ENCODE measurements around the gene PPAN.

PPAN gene

GRCh38 chr19:10092648-10093294 lies 13.4 kb upstream of the PPAN start:
- DNase-seq, result no peak

GRCh38 chr19:10093295-10094186 lies 12.6 kb upstream of the PPAN start:
- DNase-seq, result no peak

- no peak for DNase-seq
Measured at GRCh38 chr19:10095622-10095947, 10.6 kb upstream of the PPAN start.

DNA sequence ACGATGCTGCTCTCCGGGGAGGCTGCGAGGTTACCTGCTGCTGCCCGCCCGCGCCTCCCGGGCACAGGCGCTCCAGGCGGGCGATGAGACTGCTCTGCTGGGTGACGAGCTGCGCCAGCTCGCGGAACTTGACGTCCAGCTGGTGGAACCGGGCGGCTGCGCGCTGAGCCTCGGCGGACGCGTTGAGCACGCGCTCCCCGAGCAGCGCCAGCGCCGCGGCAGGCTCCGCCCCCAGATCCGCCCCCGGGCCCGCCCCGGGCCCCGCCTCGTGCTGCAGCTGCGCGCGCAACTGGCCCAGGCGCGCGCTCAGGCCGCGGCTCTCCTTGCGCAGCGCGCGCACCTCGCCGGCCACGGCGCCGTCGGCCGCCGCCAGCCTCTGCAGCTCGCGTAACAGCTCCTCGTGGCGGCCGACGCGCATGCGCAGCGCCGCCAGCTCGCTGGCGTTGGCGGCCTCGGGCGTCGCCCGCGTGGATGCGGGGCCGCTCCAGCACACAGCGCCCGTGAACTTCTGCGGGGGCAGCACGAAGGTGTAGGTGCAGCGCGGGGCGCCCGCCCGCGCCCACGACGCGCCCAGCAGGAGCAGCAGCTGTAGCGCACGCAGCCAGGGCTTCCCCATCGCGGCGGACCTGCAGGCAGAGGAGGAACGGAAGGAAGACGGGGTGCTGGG lies 10.1 kb upstream of the PPAN start:
- peak; percentile 96 for DNase-seq

- no peak for DNase-seq
Measured at GRCh38 chr19:10096615-10096963, 9.6 kb upstream of the PPAN start.

DNA sequence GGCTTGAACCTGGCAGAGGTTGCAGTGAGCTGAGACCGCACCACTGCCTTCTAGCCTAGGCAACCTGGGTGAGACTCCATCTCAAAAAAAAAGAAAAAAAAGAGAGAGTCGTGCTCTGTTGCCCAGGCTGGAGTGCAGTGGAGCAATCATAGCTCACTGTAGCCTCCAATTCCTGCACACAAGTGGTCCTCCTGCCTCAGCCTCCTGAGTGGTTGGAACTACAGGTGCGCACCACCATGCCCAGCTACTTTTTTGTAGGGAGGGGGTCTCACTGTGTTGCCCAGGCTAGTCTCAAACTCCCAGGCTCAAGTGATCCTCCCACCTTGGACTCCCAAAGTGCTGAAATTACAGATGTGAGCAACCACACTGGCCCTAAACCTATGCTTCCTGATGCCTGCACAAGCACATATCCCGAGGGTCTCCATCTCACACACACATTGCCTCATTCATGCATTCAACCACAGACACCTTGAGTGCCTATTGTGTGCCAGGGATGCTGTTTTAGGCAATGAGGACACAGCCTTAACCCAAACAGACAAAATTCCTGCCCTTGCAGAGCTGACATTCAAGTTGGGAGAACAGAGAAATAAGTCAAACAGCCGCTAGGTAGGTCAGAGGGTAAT lies 5.9 kb upstream of the PPAN start:
- DNase-seq, result no peak

DNA sequence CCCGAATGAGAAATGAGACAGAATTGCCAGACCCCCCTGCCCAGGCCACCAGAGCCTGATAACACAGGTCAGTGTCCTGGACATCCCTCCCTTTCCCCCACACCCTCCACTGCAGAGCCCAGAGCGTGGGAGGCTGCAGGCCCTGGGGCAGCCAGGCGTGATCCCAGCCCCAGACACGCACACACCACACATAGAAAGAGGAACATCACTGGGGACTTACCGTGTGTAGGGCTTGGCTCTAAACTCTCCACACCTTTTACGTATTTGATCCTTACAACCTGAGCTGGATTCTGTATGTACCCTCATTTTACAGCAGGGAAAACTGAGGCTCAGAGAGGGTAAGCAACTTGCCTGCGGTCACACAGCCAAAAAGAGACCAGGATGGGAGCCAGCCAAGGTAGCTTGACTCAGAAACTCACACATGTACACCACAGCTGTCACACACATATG lies 3.4 kb upstream of the PPAN start:
- no peak for DNase-seq

DNA sequence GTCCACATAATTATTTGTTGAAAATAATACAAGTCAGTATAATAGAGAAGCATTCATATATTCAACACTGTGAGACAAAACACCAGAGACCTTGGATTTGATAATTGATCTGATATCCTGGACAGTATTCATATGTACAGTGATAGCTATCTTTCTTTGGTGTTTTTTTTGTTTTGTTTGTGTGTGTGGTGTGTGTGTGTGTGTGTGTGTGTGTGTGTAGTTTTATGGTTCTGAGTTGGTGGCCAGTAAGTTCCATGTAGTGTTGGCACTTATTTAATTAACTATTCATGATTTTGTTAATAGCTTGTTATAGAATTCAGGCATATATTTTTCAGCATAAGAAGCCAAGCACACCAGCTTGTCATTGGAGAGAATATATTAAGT lies 2.0 kb upstream of the PPAN start:
- no peak for DNase-seq

- no peak for DNase-seq
Measured at GRCh38 chr19:10104665-10105508, 1.3 kb upstream of the PPAN start.

- no peak for DNase-seq
Measured at GRCh38 chr19:10105509-10106099, 558 bp upstream of the PPAN start.

GRCh38 chr19:10107254-10107653 lies 1.1 kb downstream of the PPAN start:
- DNase-seq, result no peak

DNA sequence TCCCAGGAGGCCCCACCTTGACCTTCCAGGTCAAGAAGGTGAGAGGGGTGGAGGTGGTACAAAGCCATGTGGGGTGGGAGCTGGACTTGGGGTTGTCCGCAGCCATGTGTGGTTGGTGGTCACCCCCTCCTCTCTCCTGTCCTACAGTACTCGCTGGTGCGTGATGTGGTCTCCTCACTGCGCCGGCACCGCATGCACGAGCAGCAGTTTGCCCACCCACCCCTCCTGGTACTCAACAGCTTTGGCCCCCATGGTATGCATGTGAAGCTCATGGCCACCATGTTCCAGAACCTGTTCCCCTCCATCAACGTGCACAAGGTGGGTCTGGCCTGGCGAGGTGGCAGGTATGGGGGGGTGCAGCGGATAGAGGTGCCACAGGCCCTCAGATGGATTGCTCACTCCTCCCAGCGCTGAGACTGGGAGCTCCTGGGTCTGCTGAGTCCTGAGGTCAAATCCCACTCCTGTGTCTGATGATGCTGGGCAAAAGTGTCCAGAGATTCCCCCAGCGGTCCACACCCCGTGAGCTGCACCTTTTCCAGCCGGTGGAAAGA lies 1.7 kb downstream of the PPAN start:
- no peak for DNase-seq

DNA sequence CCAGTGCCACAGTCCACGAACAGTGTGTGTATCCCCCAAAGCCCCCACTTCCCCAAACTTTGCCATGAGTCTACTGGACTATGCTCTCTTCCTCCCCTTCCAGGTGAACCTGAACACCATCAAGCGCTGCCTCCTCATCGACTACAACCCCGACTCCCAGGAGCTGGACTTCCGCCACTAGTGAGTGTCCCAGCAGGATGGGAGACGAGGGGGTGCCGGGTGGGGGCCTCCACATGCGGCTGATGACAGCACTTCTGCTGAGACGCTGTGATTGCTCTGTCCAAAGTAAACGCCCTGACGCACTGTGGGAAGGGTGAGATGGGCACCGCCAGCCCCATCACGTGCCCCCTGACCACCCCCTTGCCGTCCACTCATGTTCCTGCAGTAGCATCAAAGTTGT lies 3.4 kb downstream of the PPAN start:
- no peak for DNase-seq

DNA sequence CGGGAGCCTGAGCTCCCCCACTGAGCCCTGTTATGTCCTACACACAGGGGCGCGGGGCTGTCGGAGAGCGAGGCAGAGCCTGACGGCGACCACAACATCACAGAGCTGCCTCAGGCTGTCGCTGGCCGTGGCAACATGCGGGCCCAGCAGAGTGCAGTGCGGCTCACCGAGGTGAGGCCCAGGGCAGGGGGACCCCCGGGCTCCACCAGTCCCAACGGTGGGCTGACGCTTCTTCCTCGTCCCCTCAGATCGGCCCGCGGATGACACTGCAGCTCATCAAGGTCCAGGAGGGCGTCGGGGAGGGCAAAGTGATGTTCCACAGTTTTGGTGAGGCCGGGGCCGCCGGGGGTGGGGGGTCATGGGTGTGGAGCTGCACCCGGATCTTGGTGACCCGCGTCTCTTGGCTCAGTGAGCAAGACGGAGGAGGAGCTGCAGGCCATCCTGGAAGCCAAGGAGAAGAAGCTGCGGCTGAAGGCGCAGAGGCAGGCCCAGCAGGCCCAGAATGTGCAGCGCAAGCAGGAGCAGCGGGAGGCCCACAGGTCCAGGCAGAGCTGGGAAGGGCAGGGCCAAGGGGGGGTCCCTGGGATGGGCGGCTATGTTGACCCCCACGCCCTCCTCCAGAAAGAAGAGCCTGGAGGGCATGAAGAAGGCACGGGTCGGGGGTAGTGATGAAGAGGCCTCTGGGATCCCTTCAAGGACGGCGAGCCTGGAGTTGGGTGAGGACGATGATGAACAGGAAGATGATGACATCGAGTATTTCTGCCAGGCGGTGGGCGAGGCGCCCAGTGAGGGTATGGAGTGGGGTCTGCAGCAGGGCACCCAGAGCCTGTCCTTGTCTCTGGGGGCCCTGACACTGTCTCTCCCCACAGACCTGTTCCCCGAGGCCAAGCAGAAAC lies 4.2 kb downstream of the PPAN start:
- no peak for DNase-seq

DNA sequence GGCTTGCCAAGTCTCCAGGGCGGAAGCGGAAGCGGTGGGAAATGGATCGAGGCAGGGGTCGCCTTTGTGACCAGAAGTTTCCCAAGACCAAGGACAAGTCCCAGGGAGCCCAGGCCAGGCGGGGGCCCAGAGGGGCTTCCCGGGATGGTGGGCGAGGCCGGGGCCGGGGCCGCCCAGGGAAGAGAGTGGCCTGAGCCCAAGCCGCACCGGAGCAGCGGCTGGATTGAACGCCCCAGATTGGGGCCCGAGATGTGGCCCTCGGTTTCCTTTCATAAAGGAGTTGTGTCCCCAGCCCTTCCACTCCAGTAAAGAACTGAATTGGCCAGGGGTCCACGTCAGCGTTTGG lies 4.8 kb downstream of the PPAN start:
- DNase-seq, result no peak

DNA sequence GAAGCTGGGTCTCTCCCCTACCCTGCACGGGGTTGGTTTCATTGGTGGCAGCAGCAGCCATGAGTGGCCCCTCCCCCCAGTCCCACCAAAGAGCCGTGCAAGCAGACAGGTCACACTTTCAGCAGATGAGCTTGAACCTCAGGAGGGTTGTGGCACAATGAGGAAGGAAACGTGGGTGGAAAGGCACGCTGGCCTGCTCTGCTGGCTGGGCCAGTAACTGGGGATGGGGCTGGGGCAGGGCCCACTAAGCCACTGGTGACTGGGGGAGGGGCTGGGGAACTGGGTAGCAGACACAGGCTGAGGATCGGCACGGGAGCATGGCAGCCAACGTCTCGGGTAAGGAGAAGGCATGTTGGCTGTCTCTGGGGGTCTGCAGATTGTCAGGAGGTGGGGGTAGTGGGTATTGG lies 5.2 kb downstream of the PPAN start, which contains the start of gene P2RY11:
Gene P2RY11, plus strand, starts transcription at position 289 of the 407 bp plus-strand sequence. Its CDS starts 29 bp downstream, at position 318.
- no peak for DNase-seq

DNA sequence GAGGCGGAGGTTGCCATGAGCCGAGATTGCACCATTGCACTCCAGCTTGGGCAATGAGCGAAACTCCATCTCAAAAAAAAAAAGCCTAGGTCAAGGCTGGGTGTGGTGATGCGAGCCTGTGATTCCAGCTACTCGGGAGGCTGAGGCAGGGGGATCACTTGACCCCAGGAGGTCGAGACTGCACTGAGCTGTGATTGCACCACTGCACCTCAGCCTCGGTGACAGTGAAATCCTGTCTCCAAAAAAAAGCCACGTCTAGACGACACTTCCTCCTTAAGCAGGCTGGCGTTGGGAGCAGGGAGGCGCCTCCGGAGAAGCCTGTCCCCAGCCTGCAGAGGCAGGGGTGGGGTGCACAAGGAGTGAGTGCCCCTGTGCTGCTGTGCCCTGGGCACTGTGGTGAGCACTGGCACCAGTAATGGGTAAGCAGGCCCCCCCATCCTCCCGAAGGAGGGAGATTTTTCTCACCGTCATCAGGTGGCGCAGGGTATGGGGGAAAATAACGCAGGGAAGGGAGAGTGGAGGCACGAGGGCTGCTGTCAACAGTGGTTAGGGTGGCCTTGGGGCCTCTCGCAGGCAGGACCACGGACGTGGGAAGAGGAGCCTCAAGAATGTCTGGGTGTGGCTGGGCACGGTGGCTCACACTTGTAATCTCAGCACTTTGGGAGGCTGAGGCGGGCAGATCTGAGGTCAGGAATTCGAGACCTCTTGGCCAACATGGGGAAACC lies 6.0 kb downstream of the PPAN start:
- DNase-seq, result no peak

- peak; percentile 71 for DNase-seq
Measured at GRCh38 chr19:10112895-10113591, 6.9 kb downstream of the PPAN start.

GRCh38 chr19:10113592-10113963 lies 7.4 kb downstream of the PPAN start:
- DNase-seq, result no peak
